Transverse colon (tissue), 4 donors: ENCODE results near the gene BMP10. TPM values are rescaled to one million over a fixed set of nuclear protein-coding genes. Genes with fewer than 3 reads are reported as not detected.

Experiments used
- DNase-seq: peaks from one replicate; pipeline ENCODE4 v3.0.0-alpha.2; 2019
- H3K27ac ChIP-seq, 4 donors: fragments of 200-600 bp; sonication (generic); 2 replicates each; pipeline ENCODE4 v1.5.1; 2016 to 2018; ENCODE audit warnings: inconsistent platforms in 4 of 4
- H3K27me3 ChIP-seq: fragments of 200-600 bp; sonication (generic); 2 replicates; pipeline ENCODE4 v1.5.1; 2017; ENCODE audit warnings: inconsistent platforms
- H3K36me3 ChIP-seq, 4 donors: fragments of 200-600 bp; sonication (generic); 2 replicates each; pipeline ENCODE4 v1.5.1; 2017 to 2019; ENCODE audit warnings: inconsistent platforms in 4 of 4
- H3K4me1 ChIP-seq, 4 donors: fragments of 200-600 bp; sonication (generic); 2 replicates each; pipeline ENCODE4 v1.5.1; 2017 to 2020; ENCODE audit warnings: inconsistent platforms in 4 of 4
- H3K4me3 ChIP-seq, 4 donors: fragments of 200-600 bp; sonication (generic); 1 replicate in 1 of 4; 2 replicates in 3 of 4; pipeline versions ENCODE4 v1.5.1 to v1.6.1; 2017 to 2019; ENCODE audit warnings: inconsistent platforms in 4 of 4
- H3K9me3 ChIP-seq, 2 donors: fragments of 200-600 bp; sonication (generic); 2 replicates each; pipeline ENCODE4 v1.5.1; 2017 to 2019; ENCODE audit warnings: inconsistent platforms in 2 of 2
- EP300 ChIP-seq: sonication (generic); formaldehyde crosslinking; IDR thresholded peaks from one replicate; pipeline ENCODE4 v1.6.1; 2017; ENCODE audit warnings: antibody characterized with exemption, low read depth
- POLR2A ChIP-seq: fragments of 450-650 bp; IDR thresholded peaks from one replicate; pipeline ENCODE4 v1.6.1; 2016; ENCODE audit warnings: antibody characterized with exemption, mild to moderate bottlenecking, moderate library complexity
- POLR2AphosphoS5 ChIP-seq, 3 donors: sonication (generic); formaldehyde crosslinking; IDR thresholded peaks; one replicate each; pipeline ENCODE4 v1.6.1; 2016; ENCODE audit warnings: antibody characterized with exemption in 3 of 3
- WGBS, 2 donors: methylation state at CpG; one replicate each; pipeline ENCODE4 v1.1.5; 2018; ENCODE audit warnings: low coverage in 1 of 2; 5-methylcytosine and 5-hydroxymethylcytosine counted together
- in situ Hi-C, 4 donors: fragments of 200-750 bp; cut with MboI; loops; one replicate each; pipeline versions ENCODE4 v1.15.0 to v1.15.1; 2017; ENCODE audit warnings: low sequenced_read_pairs in 3 of 4, low pct_ligation_motif_present in 1 of 4, low pct_unique_long_range_greater_than_20kb in 1 of 4
- intact Hi-C: fragments of 100-400 bp; cut with DNase I; formaldehyde crosslinking; loops from one replicate; pipeline ENCODE4 v1.15.1; 2023; ENCODE audit warnings: low total_unique reads
- total RNA-seq, 4 donors: library from RNA; depleted of rRNA; stranded (reverse); fragments of >200 nt; gene quantifications; one replicate each; pipeline ENCODE4 v1.1.0, GENCODE V29; 2016
- TF ChIP-seq, protein P1 (sequence below), 5 experiments: fragments of 200-600 bp in 3 of 5; fragments of 450-650 bp in 2 of 5; sonication (generic) in 3 of 5; IDR thresholded peaks; 1 replicate in 2 of 5; 2 replicates in 3 of 5; pipeline ENCODE4 v1.5.1; 2016 to 2017; ENCODE audit warnings: antibody characterized with exemption in 5 of 5, inconsistent platforms in 3 of 5, mild to moderate bottlenecking in 2 of 5, moderate library complexity in 1 of 5

BMP10 gene
- total RNA-seq, 4 donors from 2014 or later = not detected

DNA sequence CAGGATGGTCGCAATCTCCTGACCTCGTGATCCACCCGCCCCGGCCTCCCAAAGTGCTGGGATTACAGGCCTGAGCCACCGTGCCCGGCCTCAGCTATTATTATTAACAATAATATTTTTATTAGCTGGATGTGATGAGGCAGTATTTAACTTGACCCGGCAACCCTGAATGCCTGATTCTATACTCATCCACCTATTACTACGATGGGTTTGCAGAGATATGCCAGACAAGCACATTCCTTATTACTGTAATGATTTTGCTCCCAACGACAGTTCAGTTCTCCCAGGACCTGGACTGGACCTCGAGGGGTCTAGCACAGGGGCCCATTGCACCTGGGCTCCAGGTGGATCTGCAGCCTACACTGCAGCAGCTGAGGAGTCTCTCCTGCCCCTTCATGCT, 32.6 kb downstream of the BMP10 start:
- Histone ChIP-seq H3K4me3 (no peak overlapping the region), H3K27ac (no peak overlapping the region), H3K36me3 (no peaks in the 10 kb centered on the region), H3K9me3 (no peaks in the 10 kb centered on the region), H3K27me3 (no peaks in the 10 kb centered on the region), H3K4me1 (no peaks in the 10 kb centered on the region)
- intact Hi-C loops = no loop called here
- TF ChIP-seq POLR2AphosphoS5 (IDR thresholded peaks at IDR 0.05) = no peak
- in situ Hi-C loops = no loop called here
- DNase-seq = no peak
- 90% methylated on average over 10 of the region's 10 CpGs; no CpG with 5 or more reads in 1 of the 2 donors for WGBS, 2 donors

DNA sequence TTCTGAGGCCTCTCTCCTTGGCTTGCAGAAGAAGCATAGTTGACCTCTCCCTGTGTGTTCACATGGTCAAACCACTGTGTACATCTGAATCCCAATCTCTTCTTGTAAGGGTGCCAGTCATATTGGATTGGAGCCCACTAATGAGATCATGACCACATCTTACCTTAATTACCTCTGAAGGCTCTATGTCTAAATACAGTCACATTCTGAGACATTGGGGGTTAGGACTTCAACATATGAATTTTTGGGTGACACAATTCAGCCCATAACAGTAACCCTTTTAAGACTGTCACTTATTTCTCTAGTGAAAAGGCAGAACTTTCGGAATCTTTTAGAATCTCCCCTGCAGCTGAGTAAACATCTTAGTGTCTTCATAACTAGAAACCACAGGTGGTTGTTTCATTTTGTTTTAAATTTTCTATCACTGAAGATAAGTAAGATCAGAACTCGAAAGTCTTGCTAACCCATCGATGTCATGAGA, 33.3 kb downstream of the BMP10 start:
- intact Hi-C loops (no loop called here), in situ Hi-C loops (no loop called here)
- DNase-seq = no peak
- H3K27me3 ChIP-seq = no peaks in the 10 kb centered on the region
- no peak overlapping the region for H3K27ac ChIP-seq
- WGBS, 2 donors = 69 to 75% methylated on average over 2 to 3 of the region's 3 CpGs
- H3K9me3 ChIP-seq = no peaks in the 10 kb centered on the region
- H3K4me1 ChIP-seq = peaks cover 0 to 3% (median under 1%) of the 10 kb centered on the region in 4 donors
- no peaks in the 10 kb centered on the region for H3K36me3 ChIP-seq
- TF ChIP-seq POLR2AphosphoS5 (IDR thresholded peaks at IDR 0.05) (no peak), POLR2A (no peak), EP300 (no peak)
- TF ChIP-seq, protein P1, sequence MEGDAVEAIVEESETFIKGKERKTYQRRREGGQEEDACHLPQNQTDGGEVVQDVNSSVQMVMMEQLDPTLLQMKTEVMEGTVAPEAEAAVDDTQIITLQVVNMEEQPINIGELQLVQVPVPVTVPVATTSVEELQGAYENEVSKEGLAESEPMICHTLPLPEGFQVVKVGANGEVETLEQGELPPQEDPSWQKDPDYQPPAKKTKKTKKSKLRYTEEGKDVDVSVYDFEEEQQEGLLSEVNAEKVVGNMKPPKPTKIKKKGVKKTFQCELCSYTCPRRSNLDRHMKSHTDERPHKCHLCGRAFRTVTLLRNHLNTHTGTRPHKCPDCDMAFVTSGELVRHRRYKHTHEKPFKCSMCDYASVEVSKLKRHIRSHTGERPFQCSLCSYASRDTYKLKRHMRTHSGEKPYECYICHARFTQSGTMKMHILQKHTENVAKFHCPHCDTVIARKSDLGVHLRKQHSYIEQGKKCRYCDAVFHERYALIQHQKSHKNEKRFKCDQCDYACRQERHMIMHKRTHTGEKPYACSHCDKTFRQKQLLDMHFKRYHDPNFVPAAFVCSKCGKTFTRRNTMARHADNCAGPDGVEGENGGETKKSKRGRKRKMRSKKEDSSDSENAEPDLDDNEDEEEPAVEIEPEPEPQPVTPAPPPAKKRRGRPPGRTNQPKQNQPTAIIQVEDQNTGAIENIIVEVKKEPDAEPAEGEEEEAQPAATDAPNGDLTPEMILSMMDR (IDR thresholded peaks at IDR 0.05) = no peak
- no peak overlapping the region for H3K4me3 ChIP-seq

DNA sequence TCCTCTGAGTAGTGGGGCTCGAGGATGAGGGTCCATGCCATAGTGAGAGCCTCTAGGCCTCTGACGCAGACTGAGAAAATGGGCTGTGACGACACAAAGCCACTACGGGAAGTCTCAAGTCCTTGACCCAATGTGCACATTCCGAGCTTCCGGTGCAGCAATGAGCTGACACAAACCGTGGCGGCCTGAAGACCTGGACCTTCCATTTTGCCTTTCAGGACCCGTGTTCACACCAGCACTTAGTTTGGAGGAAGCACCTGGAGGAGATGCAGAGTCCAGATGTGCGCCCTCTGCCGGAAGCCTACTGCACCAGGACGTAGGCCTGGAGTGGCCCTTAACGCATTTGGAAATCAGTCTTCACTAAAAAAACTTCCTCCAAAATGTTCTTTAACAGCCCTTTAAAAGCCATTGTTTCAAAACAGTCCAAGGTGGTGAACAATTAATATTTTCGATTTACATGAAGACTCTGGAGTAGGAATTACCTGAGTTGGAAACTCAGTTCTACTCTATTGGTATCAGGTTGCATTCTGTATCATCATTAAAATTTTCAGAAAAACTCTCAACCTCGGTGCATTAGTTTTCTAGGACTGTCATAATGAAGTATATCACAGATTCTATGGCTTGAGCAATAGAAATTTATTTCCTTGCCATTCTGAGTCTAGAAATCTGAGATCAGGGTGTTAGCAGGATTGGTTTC, 33.9 kb downstream of the BMP10 start:
- TF ChIP-seq EP300 = no peak
- TF ChIP-seq POLR2A = no peak
- no peak for TF ChIP-seq POLR2AphosphoS5 (IDR thresholded peaks at IDR 0.05)
- TF ChIP-seq, protein P1 (IDR thresholded peaks at IDR 0.05) = peak; percentile 41 to 61 (median 55)
- Histone ChIP-seq H3K4me1 (peaks cover 0 to 7% (median 3%) of the 10 kb centered on the region in 4 donors), H3K27ac (no peak overlapping the region), H3K27me3 (no peaks in the 10 kb centered on the region), H3K9me3 (no peaks in the 10 kb centered on the region), H3K4me3 (no peak overlapping the region), H3K36me3 (no peaks in the 10 kb centered on the region)
- WGBS, 2 donors = 66 to 83% methylated on average over 1 to 15 of the region's 15 CpGs
- in situ Hi-C loops = no loop called here
- intact Hi-C loops = no loop called here
- peak; percentile 78 for DNase-seq

DNA sequence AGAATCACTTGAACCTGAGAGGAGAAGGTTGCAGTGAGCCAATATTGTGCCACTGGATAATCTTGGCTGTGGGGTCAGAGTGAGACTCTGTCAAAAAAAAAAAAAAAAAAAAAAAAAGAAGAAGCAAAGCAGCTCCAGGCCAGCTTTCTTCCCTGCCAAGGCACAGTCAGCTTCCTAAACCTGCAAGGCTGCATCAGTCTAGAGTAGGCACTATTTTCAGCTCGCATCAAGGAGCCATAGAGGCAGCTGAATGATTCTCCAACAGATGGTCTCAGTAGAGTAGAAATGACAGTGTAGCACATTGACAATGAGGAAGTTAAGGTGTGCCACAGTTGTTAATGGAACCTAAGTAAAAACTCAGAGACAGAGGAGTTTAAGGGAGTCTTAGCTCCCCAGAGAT, 35.6 kb downstream of the BMP10 start:
- Histone ChIP-seq H3K4me1 (peaks cover 6 to 18% (median 11%) of the 10 kb centered on the region in 4 donors), H3K36me3 (no peaks in the 10 kb centered on the region), H3K4me3 (no peak overlapping the region), H3K27ac (no peak overlapping the region), H3K9me3 (no peaks in the 10 kb centered on the region), H3K27me3 (no peaks in the 10 kb centered on the region)
- intact Hi-C loops = no loop called here
- no peak for DNase-seq
- WGBS, 2 donors = 60 to 85% methylated on average over 1 of the region's 1 CpG
- in situ Hi-C loops = no loop called here
- TF ChIP-seq POLR2AphosphoS5 (IDR thresholded peaks at IDR 0.05) = no peak

DNA sequence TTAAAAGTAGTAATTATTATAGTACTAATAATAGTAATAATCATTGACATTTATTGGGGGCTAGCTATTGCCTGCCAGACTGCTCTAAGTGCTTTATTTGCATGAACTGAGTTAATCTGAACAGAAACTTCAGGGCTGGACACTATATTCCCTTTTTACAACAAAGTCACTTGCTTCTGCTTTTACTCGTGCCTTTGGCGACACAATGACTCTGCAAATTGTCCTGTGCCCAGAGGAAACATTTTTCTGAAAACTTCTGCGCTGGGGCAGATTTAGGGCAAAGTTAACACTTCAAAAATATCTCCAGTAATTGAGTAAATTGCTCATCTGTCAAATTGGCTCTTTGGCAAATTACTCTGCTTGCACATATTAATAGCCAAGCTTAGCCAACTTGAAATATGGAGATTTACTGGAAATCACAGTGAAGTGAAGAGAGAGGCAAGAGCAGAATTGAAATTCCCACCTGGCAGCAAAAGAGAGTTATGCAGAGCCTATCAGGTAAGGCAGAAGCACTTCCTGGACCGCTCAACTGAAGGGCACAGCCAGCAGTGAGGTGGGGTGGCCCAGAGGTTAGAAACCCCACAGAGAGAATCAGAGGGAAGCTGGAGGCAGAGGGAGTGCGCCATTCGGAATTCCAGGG, 36.3 kb downstream of the BMP10 start:
- peak overlapping the region in 2 of 4 donors; percentile 1 to 22 for H3K27ac ChIP-seq
- in situ Hi-C loops = no loop called here
- intact Hi-C loops = no loop called here

More for the DNA sequence above, 36.3 kb downstream of the BMP10 start:
- DNase-seq = no peak
- Histone ChIP-seq H3K4me1 (peaks cover 8 to 21% (median 12%) of the 10 kb centered on the region in 4 donors), H3K36me3 (no peaks in the 10 kb centered on the region), H3K9me3 (no peaks in the 10 kb centered on the region), H3K4me3 (no peak overlapping the region), H3K27me3 (no peaks in the 10 kb centered on the region)
- WGBS, 2 donors = 83 to 85% methylated on average over 3 to 6 of the region's 6 CpGs
- TF ChIP-seq POLR2A = no peak
- no peak for TF ChIP-seq POLR2AphosphoS5 (IDR thresholded peaks at IDR 0.05)
- no peak for TF ChIP-seq EP300
- TF ChIP-seq, protein P1 (IDR thresholded peaks at IDR 0.05) = no peak
